ENCODE data around the gene CTNNA3.

Gene CTNNA3

DNA sequence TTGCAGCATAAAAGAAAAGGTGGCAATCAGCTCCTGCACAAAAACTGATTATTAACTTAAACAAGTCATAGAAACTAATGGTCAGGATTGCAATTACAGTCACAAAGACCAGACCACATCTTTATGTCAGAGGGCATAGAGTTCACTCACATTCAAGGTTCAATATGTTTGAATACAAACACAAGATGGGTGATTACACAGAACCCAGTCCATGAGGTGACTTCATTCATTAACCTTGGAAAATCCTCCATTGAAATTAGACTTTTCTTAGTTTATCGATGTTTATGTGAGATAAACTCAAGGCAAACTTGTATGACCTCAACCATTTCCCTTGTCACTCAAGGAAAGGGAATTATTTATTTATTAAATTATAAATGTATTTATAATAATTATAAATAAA, 1158.8 kb downstream of the CTNNA3 start:
- H3K4me2 ChIP-seq (ENCODE audit: low read depth, low read length, poor library complexity, severe bottlenecking) = no peak overlapping the region
- H4K20me1 ChIP-seq (ENCODE audit: insufficient read depth, low read length, poor library complexity, severe bottlenecking) = no peaks in the 10 kb centered on the region
- TF ChIP-seq EZH2phosphoT487 (IDR thresholded peaks at IDR 0.05; ENCODE audit: borderline replicate concordance) = no peak
- no peak for TF ChIP-seq CTCF (conservative IDR thresholded peaks at IDR 0.05; ENCODE audit: low read length)
- H3K4me1 ChIP-seq (ENCODE audit: insufficient read depth, low read length, poor library complexity, severe bottlenecking) = no peaks in the 10 kb centered on the region
- no peaks in the 10 kb centered on the region for H3F3A ChIP-seq (ENCODE audit: low read depth)
- H3K9ac ChIP-seq (ENCODE audit: low read depth, low read length, poor library complexity, severe bottlenecking) = no peak overlapping the region
- H3K79me2 ChIP-seq (ENCODE audit: insufficient read depth, low read length) = no peaks in the 10 kb centered on the region
- H2AFZ ChIP-seq (ENCODE audit: low read length) = no peak overlapping the region
- no peaks in the 10 kb centered on the region for H3K36me3 ChIP-seq (ENCODE audit: insufficient read depth, low read length)
- H3K9me2 ChIP-seq (replicated peaks; ENCODE audit: low read depth, low read length) = no peaks in the 10 kb centered on the region
- H3K27me3 ChIP-seq (ENCODE audit: insufficient read depth, low read length, poor library complexity, severe bottlenecking) = no peaks in the 10 kb centered on the region
- no peak overlapping the region for H3K4me3 ChIP-seq (ENCODE audit: low read length, poor library complexity, severe bottlenecking)
- no peaks in the 10 kb centered on the region for H3K9me3 ChIP-seq (ENCODE audit: insufficient read depth, low read depth, low read length)

GRCh38 chr10:66535439-66535838, 1160.6 kb downstream of the CTNNA3 start:
- Histone ChIP-seq H3K79me2 (ENCODE audit: insufficient read depth, low read length) (no peaks in the 10 kb centered on the region), H3K9ac (ENCODE audit: low read depth, low read length, poor library complexity, severe bottlenecking) (no peak overlapping the region)
- TF ChIP-seq CTCF (conservative IDR thresholded peaks at IDR 0.05; ENCODE audit: low read length) = no peak
- TF ChIP-seq EZH2phosphoT487 (IDR thresholded peaks at IDR 0.05; ENCODE audit: borderline replicate concordance) = no peak

GRCh38 chr10:66534866-66535265, 1161.1 kb downstream of the CTNNA3 start:
- Histone ChIP-seq H4K20me1 (ENCODE audit: insufficient read depth, low read length, poor library complexity, severe bottlenecking) (no peaks in the 10 kb centered on the region), H3K4me2 (ENCODE audit: low read depth, low read length, poor library complexity, severe bottlenecking) (no peak overlapping the region), H3K4me1 (ENCODE audit: insufficient read depth, low read length, poor library complexity, severe bottlenecking) (no peaks in the 10 kb centered on the region), H3K9me3 (ENCODE audit: insufficient read depth, low read depth, low read length) (no peaks in the 10 kb centered on the region), H3K9me2 (replicated peaks; ENCODE audit: low read depth, low read length) (no peaks in the 10 kb centered on the region), H3K79me2 (ENCODE audit: insufficient read depth, low read length) (no peaks in the 10 kb centered on the region), H3K4me3 (ENCODE audit: low read length, poor library complexity, severe bottlenecking) (no peak overlapping the region), H3K27me3 (ENCODE audit: insufficient read depth, low read length, poor library complexity, severe bottlenecking) (no peaks in the 10 kb centered on the region), H2AFZ (ENCODE audit: low read length) (no peak overlapping the region), H3K9ac (ENCODE audit: low read depth, low read length, poor library complexity, severe bottlenecking) (no peak overlapping the region), H3K36me3 (ENCODE audit: insufficient read depth, low read length) (no peaks in the 10 kb centered on the region), H3F3A (ENCODE audit: low read depth) (no peaks in the 10 kb centered on the region)
- no peak for TF ChIP-seq CTCF (conservative IDR thresholded peaks at IDR 0.05; ENCODE audit: low read length)
- no peak for TF ChIP-seq EZH2phosphoT487 (IDR thresholded peaks at IDR 0.05; ENCODE audit: borderline replicate concordance)

More at GRCh38 chr10:66535439-66535838, 1160.6 kb downstream of the CTNNA3 start:
- H3K9me2 ChIP-seq (replicated peaks; ENCODE audit: low read depth, low read length) = no peaks in the 10 kb centered on the region
- no peak overlapping the region for H3K4me2 ChIP-seq (ENCODE audit: low read depth, low read length, poor library complexity, severe bottlenecking)
- no peaks in the 10 kb centered on the region for H3F3A ChIP-seq (ENCODE audit: low read depth)
- no peaks in the 10 kb centered on the region for H3K4me1 ChIP-seq (ENCODE audit: insufficient read depth, low read length, poor library complexity, severe bottlenecking)
- H2AFZ ChIP-seq (ENCODE audit: low read length) = no peak overlapping the region
- no peaks in the 10 kb centered on the region for H4K20me1 ChIP-seq (ENCODE audit: insufficient read depth, low read length, poor library complexity, severe bottlenecking)
- H3K27me3 ChIP-seq (ENCODE audit: insufficient read depth, low read length, poor library complexity, severe bottlenecking) = no peaks in the 10 kb centered on the region
- H3K4me3 ChIP-seq (ENCODE audit: low read length, poor library complexity, severe bottlenecking) = no peak overlapping the region
- H3K36me3 ChIP-seq (ENCODE audit: insufficient read depth, low read length) = no peaks in the 10 kb centered on the region
- no peaks in the 10 kb centered on the region for H3K9me3 ChIP-seq (ENCODE audit: insufficient read depth, low read depth, low read length)
